ENCODE results near the gene A2ML1. TPM values are rescaled to one million over a fixed set of nuclear protein-coding genes. Genes with fewer than 3 reads are reported as not detected.

The A2ML1 gene
- total RNA-seq, 1 donor from 2014 or later: not detected

DNA sequence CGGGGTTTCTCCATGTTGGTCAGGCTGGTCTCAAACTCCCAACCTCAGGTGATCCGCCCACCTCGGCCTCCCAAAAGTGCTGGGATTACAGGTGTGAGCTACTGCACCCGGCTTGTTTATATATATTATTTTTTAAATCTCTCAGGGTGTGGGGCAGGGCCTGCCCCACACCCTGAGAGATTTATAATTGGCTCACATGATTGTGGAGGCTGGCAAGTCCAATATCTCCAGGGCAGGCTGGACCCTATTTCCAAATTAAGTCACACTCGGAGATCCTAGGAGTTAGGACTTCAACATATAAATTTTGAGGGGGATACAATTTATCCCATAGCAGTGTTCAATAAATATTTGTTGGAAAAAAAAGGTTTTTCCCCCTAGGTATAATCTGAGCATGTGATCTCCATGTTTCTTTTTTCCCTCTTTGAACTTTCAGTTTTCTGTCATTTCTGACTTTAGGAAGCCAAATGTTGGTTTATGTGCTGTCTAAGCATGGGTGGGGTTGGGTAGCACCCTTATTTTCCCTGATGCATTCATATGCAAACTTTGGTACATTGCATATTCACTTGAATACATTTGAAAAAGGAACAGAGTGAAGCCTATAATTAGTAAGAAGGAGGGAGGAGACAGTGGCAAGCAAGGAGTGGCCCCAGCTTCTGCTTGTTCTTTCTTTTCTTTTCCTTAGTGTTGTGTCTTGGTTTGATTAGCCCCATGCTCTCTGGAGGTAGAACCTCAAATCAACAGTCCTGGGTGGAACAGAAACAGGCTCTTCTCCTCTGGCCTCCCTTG lies 8.7 kb upstream of the A2ML1 start:
- Histone ChIP-seq H3K4me3 (ENCODE audit: insufficient read depth, low read depth, low read length) (no peak overlapping the region), H2AFZ (ENCODE audit: low read depth, low read length) (no peak overlapping the region), H3K4me1 (ENCODE audit: insufficient read depth, low read length) (no peaks in the 10 kb centered on the region), H3K79me2 (ENCODE audit: insufficient read depth, low read length) (no peaks in the 10 kb centered on the region), H3K4me2 (ENCODE audit: low read length) (no peak overlapping the region), H3K27me3 (ENCODE audit: insufficient read depth, low read length) (no peaks in the 10 kb centered on the region), H3K9me3 (ENCODE audit: insufficient read depth, low read depth, low read length) (no peaks in the 10 kb centered on the region), H4K20me1 (ENCODE audit: insufficient read depth, low read length) (no peaks in the 10 kb centered on the region), H3K36me3 (ENCODE audit: insufficient read depth, low read length) (no peaks in the 10 kb centered on the region), H3K9ac (ENCODE audit: low read length) (no peak overlapping the region), H3K27ac (ENCODE audit: low read depth, low read length) (no peak overlapping the region)
- Mint-ChIP-seq H3K27ac (ENCODE audit: unreplicated experiment) (no peak overlapping the region), H3K27me3 (ENCODE audit: low read depth, unreplicated experiment) (no peaks in the 10 kb centered on the region), H3K36me3 (ENCODE audit: low read depth, unreplicated experiment) (no peaks in the 10 kb centered on the region), H3K4me3 (ENCODE audit: unreplicated experiment) (no peak overlapping the region), H3K4me1 (ENCODE audit: low read depth, unreplicated experiment) (no peaks in the 10 kb centered on the region), H3K9me3 (ENCODE audit: unreplicated experiment) (no peaks in the 10 kb centered on the region)
- no peak for TF ChIP-seq EZH2 (IDR thresholded peaks at IDR 0.05; ENCODE audit: insufficient read depth, low read length)
- TF ChIP-seq, protein P1, sequence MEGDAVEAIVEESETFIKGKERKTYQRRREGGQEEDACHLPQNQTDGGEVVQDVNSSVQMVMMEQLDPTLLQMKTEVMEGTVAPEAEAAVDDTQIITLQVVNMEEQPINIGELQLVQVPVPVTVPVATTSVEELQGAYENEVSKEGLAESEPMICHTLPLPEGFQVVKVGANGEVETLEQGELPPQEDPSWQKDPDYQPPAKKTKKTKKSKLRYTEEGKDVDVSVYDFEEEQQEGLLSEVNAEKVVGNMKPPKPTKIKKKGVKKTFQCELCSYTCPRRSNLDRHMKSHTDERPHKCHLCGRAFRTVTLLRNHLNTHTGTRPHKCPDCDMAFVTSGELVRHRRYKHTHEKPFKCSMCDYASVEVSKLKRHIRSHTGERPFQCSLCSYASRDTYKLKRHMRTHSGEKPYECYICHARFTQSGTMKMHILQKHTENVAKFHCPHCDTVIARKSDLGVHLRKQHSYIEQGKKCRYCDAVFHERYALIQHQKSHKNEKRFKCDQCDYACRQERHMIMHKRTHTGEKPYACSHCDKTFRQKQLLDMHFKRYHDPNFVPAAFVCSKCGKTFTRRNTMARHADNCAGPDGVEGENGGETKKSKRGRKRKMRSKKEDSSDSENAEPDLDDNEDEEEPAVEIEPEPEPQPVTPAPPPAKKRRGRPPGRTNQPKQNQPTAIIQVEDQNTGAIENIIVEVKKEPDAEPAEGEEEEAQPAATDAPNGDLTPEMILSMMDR (IDR thresholded peaks at IDR 0.05; ENCODE audit: insufficient read depth, low read depth, low read length): no peak
- DNase-seq (ENCODE audit: low read depth) (no peak), FAIRE-seq (no peak)

- H3K4me3 ChIP-seq (ENCODE audit: insufficient read depth, low read depth, low read length): no peak overlapping the region
- H3K36me3 Mint-ChIP-seq (ENCODE audit: low read depth, unreplicated experiment): no peaks in the 10 kb centered on the region
These were observed 5.9 kb upstream of the A2ML1 start for GRCh38 chr12:8816448-8817050.

More at GRCh38 chr12:8816448-8817050, 5.9 kb upstream of the A2ML1 start:
- Histone ChIP-seq H3K27ac (ENCODE audit: low read depth, low read length) (no peak overlapping the region), H3K4me1 (ENCODE audit: insufficient read depth, low read length) (no peaks in the 10 kb centered on the region), H3K36me3 (ENCODE audit: insufficient read depth, low read length) (no peaks in the 10 kb centered on the region), H3K4me2 (ENCODE audit: low read length) (no peak overlapping the region), H3K9ac (ENCODE audit: low read length) (no peak overlapping the region), H3K27me3 (ENCODE audit: insufficient read depth, low read length) (no peaks in the 10 kb centered on the region), H3K79me2 (ENCODE audit: insufficient read depth, low read length) (no peaks in the 10 kb centered on the region), H3K9me3 (ENCODE audit: insufficient read depth, low read depth, low read length) (no peaks in the 10 kb centered on the region), H4K20me1 (ENCODE audit: insufficient read depth, low read length) (no peaks in the 10 kb centered on the region), H2AFZ (ENCODE audit: low read depth, low read length) (no peak overlapping the region)
- TF ChIP-seq, protein P1 (IDR thresholded peaks at IDR 0.05; ENCODE audit: insufficient read depth, low read depth, low read length): no peak
- no peak for TF ChIP-seq EZH2 (IDR thresholded peaks at IDR 0.05; ENCODE audit: insufficient read depth, low read length)
- no peaks in the 10 kb centered on the region for H3K4me1 Mint-ChIP-seq (ENCODE audit: low read depth, unreplicated experiment)
- no peak for DNase-seq (ENCODE audit: low read depth)
- no peak overlapping the region for H3K27ac Mint-ChIP-seq (ENCODE audit: unreplicated experiment)
- peaks cover 2% of the 10 kb centered on the region for H3K9me3 Mint-ChIP-seq (ENCODE audit: unreplicated experiment)
- H3K27me3 Mint-ChIP-seq (ENCODE audit: low read depth, unreplicated experiment): peaks cover 3% of the 10 kb centered on the region
- no peak overlapping the region for H3K4me3 Mint-ChIP-seq (ENCODE audit: unreplicated experiment)
- FAIRE-seq: no peak

Measured in astrocyte (in vitro differentiated cells and primary cell).